Activated CD8-positive, alpha-beta T cell treated with anti-CD3 and anti-CD28 coated beads, Interleukin-2, amount 10 ng/mL, durations not matched to agents 7 days and 5 days (primary cell): ENCODE data around the gene RNF145. TPM values are rescaled to one million over a fixed set of nuclear protein-coding genes. Genes with fewer than 3 reads are reported as not detected.
A peak's percentile ranks its signal among the peaks of the same experiment; 100 is the strongest.
"Not testable (repeated sequence)": the region's sequence is repeated elsewhere in the genome, so short reads cannot be mapped to it uniquely, and the experiment has no call there.

Experiments used
- ATAC-seq: fragments of 150-1000 bp; cut with Tn5 transposase; one replicate; pipeline ENCODE4 v1.10.0; 2021; ENCODE audit warnings: moderate library complexity
- CTCF ChIA-PET: fragments of 350-600 bp; sonication (Branson Sonifier 250); formaldehyde crosslinking; loops from one replicate; lab custom pipeline; 2021; ENCODE audit warnings: antibody characterized with exemption; lab: Charles Lee
- POLR2A ChIA-PET: fragments of 350-600 bp; sonication (Branson Sonifier 250); formaldehyde crosslinking; loops from one replicate; lab custom pipeline; 2021; ENCODE audit warnings: antibody characterized with exemption; lab: Charles Lee
- DNase-seq: peaks from one replicate; pipeline ENCODE4 v3.0.0-alpha.2; 2020
- H3K27ac Mint-ChIP-seq: one replicate; pipeline ENCODE4 v1.8.0; 2021; ENCODE audit warnings: mild to moderate bottlenecking, mixed read lengths
- H3K27me3 Mint-ChIP-seq: one replicate; pipeline ENCODE4 v1.8.0; 2021; ENCODE audit warnings: low read depth, mixed read lengths
- H3K36me3 Mint-ChIP-seq: one replicate; pipeline ENCODE4 v1.8.0; 2021; ENCODE audit warnings: low read depth, mixed read lengths
- H3K4me1 Mint-ChIP-seq: one replicate; pipeline ENCODE4 v1.8.0; 2021; ENCODE audit warnings: low read depth, mixed read lengths
- H3K4me3 Mint-ChIP-seq: one replicate; pipeline ENCODE4 v1.8.0; 2021; ENCODE audit warnings: mild to moderate bottlenecking, mixed read lengths
- H3K9me3 Mint-ChIP-seq: one replicate; pipeline ENCODE4 v1.8.0; 2022; ENCODE audit warnings: mixed read lengths; ENCODE audit not compliant: insufficient read depth
- total RNA-seq, 2 experiments: library from RNA; stranded (reverse); gene quantifications; one replicate each; pipeline ENCODE4 v1.2.3, GENCODE V29; 2021

RNF145 gene
- total RNA-seq, 2 experiments from 2014 or later: 140 to 143 TPM

DNA sequence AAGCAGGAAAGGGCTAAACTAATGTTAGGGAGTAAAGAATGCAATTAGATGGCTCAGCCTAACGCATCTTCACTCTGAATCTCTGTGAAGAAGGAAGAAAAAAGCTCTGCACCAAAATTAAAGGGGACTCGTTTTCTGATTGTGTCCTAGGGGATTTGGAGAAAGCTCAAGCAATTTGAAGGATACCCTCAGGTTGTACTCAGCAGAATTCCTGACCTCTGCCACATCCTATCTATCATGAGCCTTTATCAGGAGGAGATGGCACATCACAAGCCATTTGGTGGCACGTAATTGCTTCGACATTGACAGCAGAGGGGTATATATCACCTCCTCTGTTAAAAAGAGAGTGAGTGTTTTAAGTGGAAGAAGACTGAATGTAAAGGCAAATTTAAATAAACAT lies 77.4 kb downstream of the RNF145 start:
- Mint-ChIP-seq H3K9me3 (no peaks in the 10 kb centered on the region), H3K36me3 (no peaks in the 10 kb centered on the region), H3K27me3 (peaks cover 9% of the 10 kb centered on the region), H3K4me3 (no peak overlapping the region), H3K4me1 (no peaks in the 10 kb centered on the region), H3K27ac (no peak overlapping the region)
- CTCF ChIA-PET: interaction anchor here (0.9 to 2.3 kb wide), 18 partner anchors 10 to 1057 kb away, joined by 3 to 45 read pairs (median 6); partner anchors contain the start of gene EBF1
- POLR2A ChIA-PET: no interaction called here
- ATAC-seq (no peak), DNase-seq (no peak)

DNA sequence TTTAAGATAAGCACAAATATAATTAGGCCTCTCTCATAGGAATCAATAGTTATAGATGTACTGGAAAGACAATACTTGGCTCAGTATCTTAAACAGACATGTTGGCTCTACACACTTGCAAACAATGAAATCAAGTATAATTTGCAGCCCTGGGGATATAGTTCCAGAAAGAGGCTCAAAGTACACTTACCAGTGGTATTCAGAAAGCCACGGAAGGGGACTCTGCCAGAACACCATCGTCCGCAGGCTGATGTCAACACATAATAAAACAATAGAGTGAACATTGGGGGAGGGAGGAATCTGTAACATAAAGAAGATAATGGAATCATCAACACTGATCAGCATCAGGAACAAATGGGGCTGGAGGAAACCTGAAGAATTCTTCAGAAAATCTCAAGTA lies 78.5 kb downstream of the RNF145 start:
- ChIA-PET CTCF (interaction anchor here (1.8 to 2.2 kb wide), 2 partner anchors 11 to 435 kb away, joined by 12 to 15 read pairs; no protein-coding TSS in a partner anchor), POLR2A (no interaction called here)
- ATAC-seq (no peak), DNase-seq (no peak)
- Mint-ChIP-seq H3K4me1 (no peaks in the 10 kb centered on the region), H3K4me3 (no peak overlapping the region), H3K9me3 (peaks cover under 1% of the 10 kb centered on the region), H3K36me3 (no peaks in the 10 kb centered on the region), H3K27me3 (peaks cover 10% of the 10 kb centered on the region), H3K27ac (no peak overlapping the region)

DNA sequence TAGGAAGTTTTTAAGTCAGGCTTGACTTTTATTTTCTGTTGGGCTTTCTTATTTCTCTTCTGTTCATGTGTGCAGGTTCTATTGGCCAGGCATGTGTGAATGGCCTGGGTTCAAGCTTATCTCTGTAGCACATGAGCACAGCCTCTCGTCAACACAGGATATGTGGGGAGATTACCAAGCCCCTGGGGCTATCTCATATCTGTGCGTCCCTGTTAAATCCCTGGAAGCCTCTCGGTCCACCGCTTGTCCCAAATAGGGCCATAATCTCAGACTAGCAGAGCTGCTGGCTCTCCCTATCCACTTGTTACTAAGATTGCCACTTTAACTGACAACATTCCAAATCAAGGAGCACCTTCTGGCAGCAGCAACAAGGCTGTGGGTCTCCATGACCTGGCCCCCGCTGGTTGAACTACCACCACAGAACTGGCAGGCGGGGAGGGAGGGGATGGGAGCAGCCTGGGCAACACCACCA lies 81.2 kb downstream of the RNF145 start:
- H3K27me3 Mint-ChIP-seq: peaks cover 10% of the 10 kb centered on the region
- no peak for DNase-seq
- CTCF ChIA-PET: interaction anchor here (1.9 to 2.9 kb wide), 2 partner anchors 21 to 433 kb away, joined by 12 read pairs; no protein-coding TSS in a partner anchor

DNA sequence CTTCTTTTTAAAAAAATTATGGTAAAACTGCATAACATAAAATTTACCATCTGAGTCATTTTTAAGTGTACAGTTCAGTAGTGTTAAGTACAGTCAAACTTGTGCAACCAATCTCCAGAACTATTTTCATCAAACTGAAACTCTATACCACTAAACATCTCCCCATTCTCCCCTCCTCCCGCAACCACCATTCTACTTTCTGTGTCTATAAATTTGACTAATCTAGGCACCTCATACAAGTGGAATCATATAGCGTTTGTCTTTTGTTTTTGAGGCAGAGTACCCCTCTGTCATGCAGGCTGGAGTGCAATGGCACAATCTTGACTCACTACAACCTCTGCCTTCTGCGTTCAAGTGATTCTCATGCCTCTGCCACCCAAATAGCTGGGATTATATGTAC lies 85.7 kb downstream of the RNF145 start:
- Mint-ChIP-seq H3K9me3 (peaks cover 11% of the 10 kb centered on the region), H3K36me3 (peaks cover 13% of the 10 kb centered on the region), H3K4me1 (peaks cover 18% of the 10 kb centered on the region), H3K4me3 (no peak overlapping the region), H3K27me3 (peaks cover 6% of the 10 kb centered on the region), H3K27ac (no peak overlapping the region)
- DNase-seq: no peak
- POLR2A ChIA-PET: no interaction called here
- CTCF ChIA-PET: interaction anchor here (2.9 kb wide), 1 partner anchor 17 kb away, joined by 11 read pairs; no protein-coding TSS in a partner anchor
- no peak for ATAC-seq

More for the DNA sequence above, 81.2 kb downstream of the RNF145 start:
- POLR2A ChIA-PET: no interaction called here
- Mint-ChIP-seq H3K4me1 (no peaks in the 10 kb centered on the region), H3K36me3 (peaks cover 4% of the 10 kb centered on the region), H3K9me3 (peaks cover 11% of the 10 kb centered on the region), H3K27ac (no peak overlapping the region), H3K4me3 (no peak overlapping the region)
- ATAC-seq: no peak

DNA sequence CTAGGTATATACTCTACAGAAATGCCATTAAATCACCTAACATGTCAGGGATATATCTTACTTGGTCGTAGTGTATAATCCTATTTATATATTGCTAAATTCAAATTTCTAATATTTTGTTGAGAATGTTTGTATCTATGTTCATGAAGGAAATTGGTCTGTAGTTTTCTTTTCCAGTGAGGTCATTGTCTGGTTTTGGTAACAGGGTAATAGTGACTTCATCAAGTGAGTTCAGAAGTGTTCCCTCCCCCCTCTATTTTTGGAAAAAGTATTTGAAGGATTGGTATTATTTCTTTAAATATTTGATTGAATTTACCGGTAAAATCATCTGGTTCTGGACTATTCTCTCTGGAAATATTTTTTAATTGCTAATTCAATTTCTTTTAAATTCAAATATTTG lies 86.2 kb downstream of the RNF145 start:
- no peak overlapping the region for H3K27ac Mint-ChIP-seq
- ATAC-seq (no peak), DNase-seq (no peak)
- H3K27me3 Mint-ChIP-seq: peaks cover 5% of the 10 kb centered on the region
- H3K4me1 Mint-ChIP-seq: peaks cover 18% of the 10 kb centered on the region
- H3K36me3 Mint-ChIP-seq: peaks cover 13% of the 10 kb centered on the region
- H3K9me3 Mint-ChIP-seq: peaks cover 11% of the 10 kb centered on the region
- CTCF ChIA-PET: interaction anchor here (2.9 kb wide), 1 partner anchor 16 kb away, joined by 11 read pairs; no protein-coding TSS in a partner anchor
- no peak overlapping the region for H3K4me3 Mint-ChIP-seq
- POLR2A ChIA-PET: no interaction called here

DNA sequence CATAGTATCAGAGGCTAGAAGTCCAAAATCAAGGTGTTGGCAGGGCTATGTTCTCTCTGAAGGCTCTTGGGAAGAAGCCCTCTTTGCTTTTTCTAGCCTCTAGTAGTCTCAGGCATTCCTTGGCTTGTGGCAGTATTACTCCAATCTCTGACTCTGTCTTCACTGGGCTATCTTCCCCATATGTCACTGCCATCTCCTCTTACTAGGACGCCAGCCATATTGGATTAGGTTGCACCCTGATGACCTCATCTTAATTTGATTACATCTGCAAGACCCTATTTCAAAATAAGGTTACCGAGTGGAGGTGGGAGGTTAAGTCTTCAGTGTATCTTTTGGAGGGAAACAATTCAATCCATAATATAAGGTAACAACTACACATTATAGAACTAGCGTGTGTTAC lies 88.3 kb downstream of the RNF145 start:
- peak overlapping the region; percentile 45 for H3K27ac Mint-ChIP-seq
- H3K4me3 Mint-ChIP-seq: peak overlapping the region; percentile 58
- H3K36me3 Mint-ChIP-seq: peaks cover 13% of the 10 kb centered on the region
- H3K27me3 Mint-ChIP-seq: no peaks in the 10 kb centered on the region
- DNase-seq (no peak), ATAC-seq (no peak)
- peaks cover 18% of the 10 kb centered on the region for H3K4me1 Mint-ChIP-seq
- ChIA-PET CTCF (interaction anchor here (1.1 kb wide), 1 partner anchor 12 kb away, joined by 4 read pairs; no protein-coding TSS in a partner anchor), POLR2A (no interaction called here)
- H3K9me3 Mint-ChIP-seq: peaks cover 11% of the 10 kb centered on the region

DNA sequence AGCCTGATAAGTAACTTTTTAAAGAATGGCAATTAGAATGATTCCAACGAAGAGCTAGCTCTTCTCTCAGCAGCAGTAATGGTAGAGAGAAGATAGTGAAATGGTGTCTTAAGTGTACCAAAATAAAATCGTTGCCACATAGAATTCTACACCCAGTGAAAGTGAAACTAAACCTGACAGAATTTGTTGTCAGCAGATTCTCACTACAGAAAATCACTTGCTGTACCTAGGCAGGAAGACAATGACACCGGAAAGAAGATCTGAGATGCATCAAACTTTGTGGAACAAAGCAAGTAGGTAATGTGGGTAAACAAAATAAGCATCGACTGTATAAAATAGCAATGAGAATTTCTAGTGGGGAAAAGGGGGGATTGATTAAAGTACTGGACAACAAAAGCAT lies 88.9 kb downstream of the RNF145 start:
- Mint-ChIP-seq H3K9me3 (peaks cover 7% of the 10 kb centered on the region), H3K4me1 (peaks cover 18% of the 10 kb centered on the region), H3K27me3 (no peaks in the 10 kb centered on the region), H3K27ac (peak overlapping the region; percentile 87), H3K36me3 (peaks cover 13% of the 10 kb centered on the region), H3K4me3 (peak overlapping the region; percentile 58)
- ATAC-seq (peak; percentile 93), DNase-seq (no peak)
- ChIA-PET POLR2A (interaction anchor here (1.4 kb wide), 1 partner anchor 14 kb away, joined by 3 read pairs; no protein-coding TSS in a partner anchor), CTCF (interaction anchor here (1.2 to 2.8 kb wide), 7 partner anchors 9 to 1045 kb away, joined by 3 to 12 read pairs (median 3); no protein-coding TSS in a partner anchor)

DNA sequence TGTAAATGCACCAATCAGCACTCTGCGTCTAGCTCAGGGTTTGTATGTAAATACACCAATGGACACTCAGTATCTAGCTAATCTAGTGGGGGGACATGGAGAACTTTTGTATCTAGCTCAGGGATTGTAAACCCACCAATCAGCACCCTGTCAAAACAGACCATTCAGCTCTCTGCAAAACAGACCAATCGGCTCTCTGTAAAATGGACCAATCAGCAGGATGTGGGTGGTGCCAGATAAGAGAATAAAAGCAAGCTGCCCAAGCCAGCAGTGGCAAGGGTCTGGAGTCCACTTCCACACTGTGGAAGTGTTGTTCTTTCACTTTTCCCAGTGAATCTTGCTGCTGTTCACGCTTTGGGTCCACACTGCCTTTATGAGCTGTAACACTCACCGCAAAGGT lies 89.5 kb downstream of the RNF145 start:
- POLR2A ChIA-PET: interaction anchor here (1.4 kb wide), 1 partner anchor 13 kb away, joined by 3 read pairs; no protein-coding TSS in a partner anchor
- ATAC-seq: peak; percentile 28
- H3K27me3 Mint-ChIP-seq, H3K9me3 Mint-ChIP-seq, DNase-seq: not testable (repeated sequence)
- CTCF ChIA-PET: interaction anchor here (1.2 to 2.8 kb wide), 7 partner anchors 8 to 1045 kb away, joined by 3 to 12 read pairs (median 3); no protein-coding TSS in a partner anchor
- Mint-ChIP-seq H3K36me3 (peaks cover 10% of the 10 kb centered on the region), H3K27ac (peak overlapping the region; percentile 87), H3K4me3 (peak overlapping the region; percentile 58), H3K4me1 (peaks cover 18% of the 10 kb centered on the region)

DNA sequence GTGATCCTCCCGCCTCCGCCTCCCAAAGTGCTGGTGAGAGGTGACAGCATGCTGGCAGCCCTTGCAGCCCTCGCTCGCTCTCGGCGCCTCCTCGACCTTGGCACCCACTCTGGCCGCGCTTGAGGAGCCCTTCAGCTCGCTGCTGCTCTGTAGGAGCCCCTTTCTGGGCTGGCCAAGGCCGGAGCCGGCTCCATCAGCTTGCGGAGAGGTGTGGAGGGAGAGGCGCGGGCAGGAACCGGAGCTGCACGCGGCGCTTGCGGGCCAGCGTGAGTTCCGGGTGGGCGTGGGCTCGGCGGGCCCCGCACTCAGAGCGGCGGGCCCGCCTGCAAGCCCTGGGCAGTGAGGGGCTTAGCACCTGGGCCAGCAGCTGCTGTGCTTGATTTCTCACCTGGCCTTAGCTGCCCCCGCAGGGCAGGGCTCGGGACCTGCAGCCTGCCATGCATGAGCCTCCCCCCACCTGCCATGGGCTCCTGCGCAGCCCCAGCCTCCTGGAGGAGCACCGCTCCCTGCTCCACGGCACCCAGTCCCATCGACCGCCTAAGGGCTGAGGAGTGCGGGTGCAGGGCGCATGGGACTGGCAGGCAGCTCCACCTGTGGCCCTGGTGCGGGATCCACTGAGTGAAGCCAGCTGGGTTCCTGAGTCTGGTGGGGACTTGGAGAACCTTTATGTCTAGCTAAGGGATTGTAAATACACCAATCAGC lies 90.2 kb downstream of the RNF145 start:
- ATAC-seq, H3K27ac Mint-ChIP-seq, DNase-seq, H3K9me3 Mint-ChIP-seq, H3K4me3 Mint-ChIP-seq, H3K27me3 Mint-ChIP-seq: not testable (repeated sequence)
- H3K4me1 Mint-ChIP-seq: peaks cover 18% of the 10 kb centered on the region
- CTCF ChIA-PET: interaction anchor here (1.2 to 2.8 kb wide), 6 partner anchors 11 to 1044 kb away, joined by 3 to 12 read pairs (median 6); no protein-coding TSS in a partner anchor
- H3K36me3 Mint-ChIP-seq: peaks cover 10% of the 10 kb centered on the region
- POLR2A ChIA-PET: interaction anchor here (1.4 kb wide), 1 partner anchor 12 kb away, joined by 3 read pairs; no protein-coding TSS in a partner anchor

DNA sequence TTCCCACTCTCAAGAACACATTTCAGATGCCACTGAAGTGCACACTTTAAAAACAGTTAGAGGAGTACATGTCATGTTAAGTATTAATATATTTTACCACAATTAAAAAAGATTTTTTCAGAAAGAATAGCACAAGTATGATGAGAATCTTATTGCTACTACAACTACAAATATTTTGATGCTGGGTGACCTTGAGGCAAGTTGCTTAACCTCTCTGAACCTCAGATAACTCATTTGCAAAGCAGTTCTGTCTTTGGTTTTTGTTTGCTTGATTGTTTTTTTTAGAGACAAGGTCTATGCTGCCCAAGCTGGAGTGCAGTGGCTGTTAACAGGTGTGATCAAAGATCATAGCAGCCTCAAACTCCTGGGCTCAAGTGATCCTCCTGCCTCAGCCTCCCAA lies 95.9 kb downstream of the RNF145 start:
- DNase-seq: no peak
- ATAC-seq: no peak
- CTCF ChIA-PET: interaction anchor here (3.3 kb wide), 1 partner anchor 418 kb away, joined by 19 read pairs; no protein-coding TSS in a partner anchor
- no peak overlapping the region for H3K27ac Mint-ChIP-seq
- H3K4me3 Mint-ChIP-seq: no peak overlapping the region
- no peaks in the 10 kb centered on the region for H3K9me3 Mint-ChIP-seq
- peaks cover 25% of the 10 kb centered on the region for H3K27me3 Mint-ChIP-seq
- H3K36me3 Mint-ChIP-seq: no peaks in the 10 kb centered on the region
- no peaks in the 10 kb centered on the region for H3K4me1 Mint-ChIP-seq
- POLR2A ChIA-PET: no interaction called here

DNA sequence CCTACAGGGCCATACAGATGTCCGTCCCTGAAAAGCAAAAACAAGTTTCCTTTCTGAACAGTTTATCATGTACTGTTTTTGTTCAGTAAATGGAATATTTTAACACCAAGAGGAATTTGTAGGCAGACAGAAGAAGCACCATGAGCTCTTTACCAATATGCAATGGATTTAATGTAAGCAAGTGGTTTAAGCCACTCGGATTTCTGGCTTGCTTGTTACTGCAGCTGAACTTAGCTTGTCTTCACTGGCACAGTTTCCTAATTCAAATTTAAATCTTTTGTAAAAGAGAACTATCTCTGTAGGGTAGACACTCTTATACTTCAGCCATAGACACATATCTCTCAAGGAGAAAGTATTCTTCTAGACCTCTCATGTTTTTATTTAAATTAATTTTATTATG lies 96.9 kb downstream of the RNF145 start:
- Mint-ChIP-seq H3K36me3 (no peaks in the 10 kb centered on the region), H3K27me3 (peaks cover 25% of the 10 kb centered on the region), H3K4me3 (no peak overlapping the region), H3K4me1 (no peaks in the 10 kb centered on the region), H3K9me3 (no peaks in the 10 kb centered on the region), H3K27ac (no peak overlapping the region)
- ATAC-seq (no peak), DNase-seq (no peak)
- POLR2A ChIA-PET: no interaction called here
- CTCF ChIA-PET: interaction anchor here (1.0 to 3.3 kb wide), 6 partner anchors 8 to 938 kb away, joined by 3 to 19 read pairs (median 6); no protein-coding TSS in a partner anchor
